HepG2 (cell line): ENCODE results near the gene TEX19. TPM values are rescaled to one million over a fixed set of nuclear protein-coding genes. Genes with fewer than 3 reads are reported as not detected.

Source experiments
- ELF3 ChIP-seq: IDR thresholded peaks from 2 replicates; pipeline ENCODE4 v1.6.1; 2016; ENCODE audit warnings: missing genetic modification reagents, missing compliant biosample characterization
- GTF3A ChIP-seq: sonication (generic); formaldehyde crosslinking; conservative IDR thresholded peaks from 2 replicates; pipeline ENCODE4 v1.4.0; 2020; ENCODE audit warnings: mild to moderate bottlenecking, missing genetic modification reagents
- MAZ ChIP-seq, 2 experiments: sonication (generic) in 1 of 2; formaldehyde crosslinking in 1 of 2; IDR thresholded peaks; 2 replicates each; pipeline versions ENCODE4 v1.5.0 to v1.6.1; 2012 to 2020; ENCODE audit warnings: low read depth in 2 of 2, mild to moderate bottlenecking in 2 of 2, borderline replicate concordance in 1 of 2, improper control_type of control experiment in 1 of 2, low read length in 1 of 2, missing genetic modification reagents in 1 of 2, moderate library complexity in 1 of 2
- RFX5 ChIP-seq: IDR thresholded peaks from 2 replicates; pipeline ENCODE4 v1.6.1; 2011; ENCODE audit warnings: low read depth, low read length, improper control_type of control experiment
- RFXAP ChIP-seq: sonication (generic); formaldehyde crosslinking; IDR thresholded peaks from 2 replicates; pipeline ENCODE4 v1.4.0; 2020; ENCODE audit warnings: missing genetic modification reagents, borderline replicate concordance
- SIN3A ChIP-seq: IDR thresholded peaks from 2 replicates; pipeline ENCODE4 v1.6.1; 2011; ENCODE audit warnings: low read depth, mild to moderate bottlenecking, control low read depth, low read length, borderline replicate concordance
- ZNF564 ChIP-seq: sonication (generic); formaldehyde crosslinking; IDR thresholded peaks from 2 replicates; pipeline ENCODE4 v1.8.1; 2023; ENCODE audit warnings: mild to moderate bottlenecking, missing genetic modification reagents
- ZNF672 ChIP-seq: sonication (generic); formaldehyde crosslinking; IDR thresholded peaks from 2 replicates; pipeline ENCODE4 v1.8.1; 2022; ENCODE audit warnings: missing genetic modification reagents
- ZSCAN5A ChIP-seq: sonication (generic); formaldehyde crosslinking; IDR thresholded peaks from 2 replicates; pipeline ENCODE4 v1.8.0; 2022; ENCODE audit warnings: mild to moderate bottlenecking, missing genetic modification reagents, borderline replicate concordance
- ZXDC ChIP-seq: sonication (generic); formaldehyde crosslinking; IDR thresholded peaks from 2 replicates; pipeline ENCODE4 v1.5.0; 2020; ENCODE audit warnings: mild to moderate bottlenecking, missing genetic modification reagents
- ZZZ3 ChIP-seq: sonication (generic); formaldehyde crosslinking; IDR thresholded peaks from 2 replicates; pipeline ENCODE4 v1.4.0; 2020; ENCODE audit warnings: missing genetic modification reagents, mild to moderate bottlenecking, borderline replicate concordance
- polyA plus RNA-seq, 8 experiments: library from polyadenylated mRNA; depleted of rRNA in 3 of 8; stranded (reverse) in 7 of 8; unstranded in 1 of 8; fragments of >200 nt; fragmentation: Illumina TruSeq in 4 of 8; extraction: Trizol in 4 of 8; gene quantifications; 2 replicates each; pipeline versions ENCODE4 v1.2.1 to v1.2.3, GENCODE V29; 2011 to 2016; ENCODE audit warnings: low read depth in 4 of 8, missing spikeins in 1 of 8, mixed read lengths in 1 of 8; ENCODE audit not compliant: insufficient read depth in 1 of 8
- total RNA-seq, 5 experiments: library from RNA; depleted of rRNA; stranded (reverse); fragments of >200 nt; fragmentation: Illumina TruSeq; extraction: Trizol; gene quantifications; 2 replicates each; pipeline ENCODE4 v1.2.3, GENCODE V29; 2016; ENCODE audit warnings: low read depth in 1 of 5
- TF ChIP-seq, protein P1 (sequence below): IDR thresholded peaks from 2 replicates; pipeline ENCODE4 v1.6.1; 2012; ENCODE audit warnings: low read length, improper control_type of control experiment
- TF ChIP-seq, protein P2 (sequence below): sonication (generic); formaldehyde crosslinking; IDR thresholded peaks from 2 replicates; pipeline ENCODE4 v1.9.0; 2021; ENCODE audit warnings: missing genetic modification reagents, mild to moderate bottlenecking, borderline replicate concordance

The TEX19 gene
- total and polyA plus RNA-seq, 2 of the 13 experiments (the other 11 are each of a cell fraction or from before 2014, with no cell fraction given), result 1.3 to 6.0 TPM

DNA sequence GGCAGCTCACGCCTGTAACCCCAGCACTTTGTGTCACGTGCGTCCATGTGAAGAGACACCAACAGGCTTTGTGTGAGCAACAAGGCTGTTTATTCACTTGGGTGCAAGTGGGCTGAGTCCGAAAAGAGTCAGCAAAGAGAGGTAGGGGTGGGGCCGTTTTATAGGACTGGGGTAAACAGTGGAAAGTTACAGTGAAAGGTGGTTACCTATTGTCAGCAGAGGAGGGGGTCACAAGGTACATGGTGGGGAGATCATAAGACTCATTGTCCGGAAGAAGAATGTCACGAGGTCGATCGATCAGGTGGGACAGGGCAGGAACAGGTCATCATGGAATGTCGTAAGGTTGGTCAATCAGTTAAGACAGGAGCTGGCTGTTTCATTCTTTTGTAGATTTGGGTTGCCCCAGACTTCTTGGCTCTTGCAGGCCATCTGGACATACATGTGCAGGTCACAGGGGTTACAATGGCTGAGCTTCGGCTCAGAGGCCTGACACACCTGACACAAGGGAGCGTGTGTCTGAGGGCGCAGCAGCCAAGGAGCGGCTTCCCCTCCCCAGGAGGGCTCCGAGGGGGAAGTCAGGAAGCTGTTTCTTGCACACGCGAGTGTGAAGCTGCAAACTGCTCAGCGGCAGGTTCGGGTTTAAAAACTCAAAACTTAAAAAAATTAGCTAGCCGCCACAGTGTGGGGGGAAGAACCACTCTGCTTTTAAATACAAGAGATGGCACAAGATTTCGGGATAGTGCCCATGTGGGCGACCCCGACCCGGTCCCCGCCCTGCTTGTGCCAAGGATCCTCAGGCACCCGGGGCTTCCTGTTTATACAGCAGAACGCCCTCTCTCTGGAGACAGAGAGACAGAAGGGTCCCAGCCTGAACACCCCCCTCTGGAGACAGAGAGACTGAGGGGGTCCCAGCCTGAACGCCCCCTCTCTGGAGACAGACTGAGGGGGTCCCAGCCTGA lies 12.4 kb upstream of the TEX19 start (continued):
- TF ChIP-seq, protein P1, sequence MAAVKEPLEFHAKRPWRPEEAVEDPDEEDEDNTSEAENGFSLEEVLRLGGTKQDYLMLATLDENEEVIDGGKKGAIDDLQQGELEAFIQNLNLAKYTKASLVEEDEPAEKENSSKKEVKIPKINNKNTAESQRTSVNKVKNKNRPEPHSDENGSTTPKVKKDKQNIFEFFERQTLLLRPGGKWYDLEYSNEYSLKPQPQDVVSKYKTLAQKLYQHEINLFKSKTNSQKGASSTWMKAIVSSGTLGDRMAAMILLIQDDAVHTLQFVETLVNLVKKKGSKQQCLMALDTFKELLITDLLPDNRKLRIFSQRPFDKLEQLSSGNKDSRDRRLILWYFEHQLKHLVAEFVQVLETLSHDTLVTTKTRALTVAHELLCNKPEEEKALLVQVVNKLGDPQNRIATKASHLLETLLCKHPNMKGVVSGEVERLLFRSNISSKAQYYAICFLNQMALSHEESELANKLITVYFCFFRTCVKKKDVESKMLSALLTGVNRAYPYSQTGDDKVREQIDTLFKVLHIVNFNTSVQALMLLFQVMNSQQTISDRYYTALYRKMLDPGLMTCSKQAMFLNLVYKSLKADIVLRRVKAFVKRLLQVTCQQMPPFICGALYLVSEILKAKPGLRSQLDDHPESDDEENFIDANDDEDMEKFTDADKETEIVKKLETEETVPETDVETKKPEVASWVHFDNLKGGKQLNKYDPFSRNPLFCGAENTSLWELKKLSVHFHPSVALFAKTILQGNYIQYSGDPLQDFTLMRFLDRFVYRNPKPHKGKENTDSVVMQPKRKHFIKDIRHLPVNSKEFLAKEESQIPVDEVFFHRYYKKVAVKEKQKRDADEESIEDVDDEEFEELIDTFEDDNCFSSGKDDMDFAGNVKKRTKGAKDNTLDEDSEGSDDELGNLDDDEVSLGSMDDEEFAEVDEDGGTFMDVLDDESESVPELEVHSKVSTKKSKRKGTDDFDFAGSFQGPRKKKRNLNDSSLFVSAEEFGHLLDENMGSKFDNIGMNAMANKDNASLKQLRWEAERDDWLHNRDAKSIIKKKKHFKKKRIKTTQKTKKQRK, result no peak
- TF ChIP-seq RFXAP (CRISPR knock-in tag), result peak; percentile 85
- TF ChIP-seq ZZZ3 (CRISPR knock-in tag), result peak; percentile 88; the same call in 1 of the 2 replicates
- no peak for TF ChIP-seq ZXDC (CRISPR knock-in tag)
- no peak for TF ChIP-seq ZNF672 (CRISPR knock-in tag)
- TF ChIP-seq, protein P2, sequence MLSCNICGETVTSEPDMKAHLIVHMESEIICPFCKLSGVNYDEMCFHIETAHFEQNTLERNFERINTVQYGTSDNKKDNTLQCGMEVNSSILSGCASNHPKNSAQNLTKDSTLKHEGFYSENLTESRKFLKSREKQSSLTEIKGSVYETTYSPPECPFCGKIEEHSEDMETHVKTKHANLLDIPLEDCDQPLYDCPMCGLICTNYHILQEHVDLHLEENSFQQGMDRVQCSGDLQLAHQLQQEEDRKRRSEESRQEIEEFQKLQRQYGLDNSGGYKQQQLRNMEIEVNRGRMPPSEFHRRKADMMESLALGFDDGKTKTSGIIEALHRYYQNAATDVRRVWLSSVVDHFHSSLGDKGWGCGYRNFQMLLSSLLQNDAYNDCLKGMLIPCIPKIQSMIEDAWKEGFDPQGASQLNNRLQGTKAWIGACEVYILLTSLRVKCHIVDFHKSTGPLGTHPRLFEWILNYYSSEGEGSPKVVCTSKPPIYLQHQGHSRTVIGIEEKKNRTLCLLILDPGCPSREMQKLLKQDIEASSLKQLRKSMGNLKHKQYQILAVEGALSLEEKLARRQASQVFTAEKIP (CRISPR knock-in tag), result no peak
- TF ChIP-seq ELF3 (CRISPR knock-in tag), result peak; percentile 97
- TF ChIP-seq MAZ (IDR thresholded peaks at IDR 0.05; ENCODE audit: borderline replicate concordance, low read depth, low read length), result peak; percentile 68; the same call in 1 of the 2 replicates
- peak; percentile 91 for TF ChIP-seq MAZ (CRISPR knock-in tag; IDR thresholded peaks at IDR 0.05; ENCODE audit: low read depth)
- TF ChIP-seq GTF3A, result peak; percentile 84; the same call in 1 of the 2 replicates
- no peak for TF ChIP-seq RFX5
- 0 out of 2 replicates have a peak, but pooled peaks have one; percentile 45 for TF ChIP-seq ZNF564
- peak; percentile 63; the same call in 1 of the 2 replicates for TF ChIP-seq ZSCAN5A (CRISPR knock-in tag)
- peak; percentile 68; the same call in 1 of the 2 replicates for TF ChIP-seq SIN3A
